ENCODE results near the gene ELMO1. TPM values are rescaled to one million over a fixed set of nuclear protein-coding genes. Genes with fewer than 3 reads are reported as not detected.

The ELMO1 gene
- total RNA-seq, 1 experiment from 2014 or later: not detected

- POLR2A ChIA-PET (ENCODE audit: unreplicated experiment): no interaction called here
- no peaks in the 10 kb centered on the region for H3F3A ChIP-seq (ENCODE audit: low read length, unreplicated experiment)
- H3K9ac ChIP-seq (ENCODE audit: low read length): no peak overlapping the region
- TF ChIP-seq CTCF (conservative IDR thresholded peaks at IDR 0.05; ENCODE audit: low read depth, low read length): no peak
- TF ChIP-seq EZH2phosphoT487 (IDR thresholded peaks at IDR 0.05; ENCODE audit: borderline replicate concordance, low read length): no peak
- no peak for TF ChIP-seq EZH2 (IDR thresholded peaks at IDR 0.05; ENCODE audit: low read length, unreplicated experiment)
- H3K79me2 ChIP-seq (ENCODE audit: low read length): no peaks in the 10 kb centered on the region
- intact Hi-C loops (cut with micrococcal nuclease): no loop called here
- BruUV-seq (replicated peaks): no TSS peak
- H4K20me1 ChIP-seq (ENCODE audit: low read length): no peaks in the 10 kb centered on the region
- DNase-seq: no peak
- H2AFZ ChIP-seq (ENCODE audit: low read length): no peak overlapping the region
- H3K4me2 ChIP-seq (ENCODE audit: low read length): no peak overlapping the region
- H3K4me1 ChIP-seq (ENCODE audit: insufficient read depth, low read length): no peaks in the 10 kb centered on the region
- H3K27me3 ChIP-seq (ENCODE audit: low read length): peaks cover 36% of the 10 kb centered on the region
- no peak overlapping the region for H3K27ac ChIP-seq (ENCODE audit: low read length)
- H3K9me3 ChIP-seq (ENCODE audit: low read length): no peaks in the 10 kb centered on the region
- H3K9me2 ChIP-seq (replicated peaks; ENCODE audit: low read length): no peaks in the 10 kb centered on the region
- no peak overlapping the region for H3K4me3 ChIP-seq (ENCODE audit: low read length)
- CTCF ChIA-PET: no interaction called here
- no peaks in the 10 kb centered on the region for H3K36me3 ChIP-seq (ENCODE audit: low read depth, low read length)
- no peak for ATAC-seq
These were observed 3.5 kb downstream of the ELMO1 start for GRCh38 chr7:37445064-37445723.

GRCh38 chr7:37443627-37444026 lies 5.0 kb downstream of the ELMO1 start:
- DNase-seq (no peak), ATAC-seq (no peak)
- no peaks in the 10 kb centered on the region for H4K20me1 ChIP-seq (ENCODE audit: low read length)
- ChIA-PET CTCF (no interaction called here), POLR2A (ENCODE audit: unreplicated experiment) (no interaction called here)
- no peak overlapping the region for H3K27ac ChIP-seq (ENCODE audit: low read length)
- H3K36me3 ChIP-seq (ENCODE audit: low read depth, low read length): no peaks in the 10 kb centered on the region
- H3F3A ChIP-seq (ENCODE audit: low read length, unreplicated experiment): no peaks in the 10 kb centered on the region
- H3K9me2 ChIP-seq (replicated peaks; ENCODE audit: low read length): no peaks in the 10 kb centered on the region
- H3K4me2 ChIP-seq (ENCODE audit: low read length): no peak overlapping the region
- no peak overlapping the region for H3K4me3 ChIP-seq (ENCODE audit: low read length)
- H3K9ac ChIP-seq (ENCODE audit: low read length): no peak overlapping the region
- H3K4me1 ChIP-seq (ENCODE audit: insufficient read depth, low read length): no peaks in the 10 kb centered on the region
- H3K9me3 ChIP-seq (ENCODE audit: low read length): no peaks in the 10 kb centered on the region
- peaks cover 21% of the 10 kb centered on the region for H3K27me3 ChIP-seq (ENCODE audit: low read length)
- no peak for TF ChIP-seq EZH2 (IDR thresholded peaks at IDR 0.05; ENCODE audit: low read length, unreplicated experiment)
- no peak for TF ChIP-seq EZH2phosphoT487 (IDR thresholded peaks at IDR 0.05; ENCODE audit: borderline replicate concordance, low read length)
- TF ChIP-seq CTCF (conservative IDR thresholded peaks at IDR 0.05; ENCODE audit: low read depth, low read length): no peak
- BruUV-seq (replicated peaks): no TSS peak
- no peak overlapping the region for H2AFZ ChIP-seq (ENCODE audit: low read length)
- intact Hi-C loops (cut with micrococcal nuclease): no loop called here
- H3K79me2 ChIP-seq (ENCODE audit: low read length): no peaks in the 10 kb centered on the region

- ChIA-PET POLR2A (ENCODE audit: unreplicated experiment) (no interaction called here), CTCF (no interaction called here)
- H3K9me2 ChIP-seq (replicated peaks; ENCODE audit: low read length): no peaks in the 10 kb centered on the region
- H3K27ac ChIP-seq (ENCODE audit: low read length): no peak overlapping the region
- DNase-seq (no peak), ATAC-seq (no peak)
- H4K20me1 ChIP-seq (ENCODE audit: low read length): no peaks in the 10 kb centered on the region
- no peaks in the 10 kb centered on the region for H3K36me3 ChIP-seq (ENCODE audit: low read depth, low read length)
- H3K9ac ChIP-seq (ENCODE audit: low read length): no peak overlapping the region
- intact Hi-C loops (cut with micrococcal nuclease): no loop called here
- no peaks in the 10 kb centered on the region for H3F3A ChIP-seq (ENCODE audit: low read length, unreplicated experiment)
- no peak overlapping the region for H3K4me2 ChIP-seq (ENCODE audit: low read length)
- no peaks in the 10 kb centered on the region for H3K4me1 ChIP-seq (ENCODE audit: insufficient read depth, low read length)
- no TSS peak for BruUV-seq (replicated peaks)
- no peak overlapping the region for H3K4me3 ChIP-seq (ENCODE audit: low read length)
- TF ChIP-seq EZH2phosphoT487 (IDR thresholded peaks at IDR 0.05; ENCODE audit: borderline replicate concordance, low read length) (no peak), CTCF (conservative IDR thresholded peaks at IDR 0.05; ENCODE audit: low read depth, low read length) (no peak), EZH2 (IDR thresholded peaks at IDR 0.05; ENCODE audit: low read length, unreplicated experiment) (no peak)
- no peaks in the 10 kb centered on the region for H3K79me2 ChIP-seq (ENCODE audit: low read length)
- no peak overlapping the region for H2AFZ ChIP-seq (ENCODE audit: low read length)
- H3K27me3 ChIP-seq (ENCODE audit: low read length): peaks cover 9% of the 10 kb centered on the region; the same call in 1 of the 2 replicates
- H3K9me3 ChIP-seq (ENCODE audit: low read length): no peaks in the 10 kb centered on the region
These were observed 6.4 kb downstream of the ELMO1 start for GRCh38 chr7:37442268-37442667.
